ENCODE results near the gene SGK1.
"Not testable (repeated sequence)": the region's sequence is repeated elsewhere in the genome, so short reads cannot be mapped to it uniquely, and the experiment has no call there.

- not testable (repeated sequence) for TF ChIP-seq POLR2A, CTCF (IDR thresholded peaks at IDR 0.05)
These were observed 8.3 kb upstream of the SGK1 start for GRCh38 chr6:134326192-134326591.
